ENCODE data around the gene MED13L.

- no peak for TF ChIP-seq CTCF (IDR thresholded peaks at IDR 0.05)
- TF ChIP-seq POLR2A (IDR thresholded peaks at IDR 0.05): no peak
Measured at GRCh38 chr12:116247377-116247776, 30.1 kb downstream of the MED13L start.

Measured in thyroid gland (tissue), 4 donors.